Measurements from ENCODE around the gene OR51E1. TPM values are rescaled to one million over a fixed set of nuclear protein-coding genes. Genes with fewer than 3 reads are reported as not detected.

Gene OR51E1
- total RNA-seq, 1 donor from 2014 or later, result 0.37 TPM

GRCh38 chr11:4654635-4655369 is 11.0 kb downstream of the OR51E1 start:
- DNase-seq (ENCODE audit: low spot score), result no peak

- no peak for DNase-seq (ENCODE audit: low spot score)
Observed at GRCh38 chr11:4658629-4659445, 15.1 kb downstream of the OR51E1 start.

GRCh38 chr11:4662876-4663275 is 19.1 kb downstream of the OR51E1 start:
- no peak for DNase-seq (ENCODE audit: low spot score)

GRCh38 chr11:4664183-4664582 is 20.4 kb downstream of the OR51E1 start:
- no peak for DNase-seq (ENCODE audit: low spot score)

- no peak for DNase-seq (ENCODE audit: low spot score)
Observed at GRCh38 chr11:4664786-4665185, 21.0 kb downstream of the OR51E1 start.

- no peak for DNase-seq (ENCODE audit: low spot score)
Observed at GRCh38 chr11:4665424-4665823, 21.6 kb downstream of the OR51E1 start.

- DNase-seq (ENCODE audit: low spot score), result no peak
Observed at GRCh38 chr11:4671741-4672140, 28.0 kb downstream of the OR51E1 start.

GRCh38 chr11:4672470-4672869 is 28.7 kb downstream of the OR51E1 start:
- DNase-seq (ENCODE audit: low spot score), result no peak

- DNase-seq (ENCODE audit: low spot score), result no peak
Observed at GRCh38 chr11:4673781-4674180, 30.0 kb downstream of the OR51E1 start.

- no peak for DNase-seq (ENCODE audit: low spot score)
Observed at GRCh38 chr11:4677948-4678347, 34.2 kb downstream of the OR51E1 start.

- no peak for DNase-seq (ENCODE audit: low spot score)
Observed at GRCh38 chr11:4680341-4680740, 36.6 kb downstream of the OR51E1 start.

- no peak for DNase-seq (ENCODE audit: low spot score)
Observed at GRCh38 chr11:4682623-4683419, 39.0 kb downstream of the OR51E1 start.

GRCh38 chr11:4684631-4685285 is 41.0 kb downstream of the OR51E1 start:
- no peak for DNase-seq (ENCODE audit: low spot score)

- DNase-seq (ENCODE audit: low spot score), result no peak
Observed at GRCh38 chr11:4695442-4695841, 51.7 kb downstream of the OR51E1 start.

- no peak for DNase-seq (ENCODE audit: low spot score)
Observed at GRCh38 chr11:4697585-4697984, 53.8 kb downstream of the OR51E1 start, which contains the start of gene OR51E2. TSS of gene OR51E2 (minus strand) at chr11:4697853. CDS start at chr11:4682711, 15,142 bp downstream.

GRCh38 chr11:4699697-4700435 is 56.1 kb downstream of the OR51E1 start:
- DNase-seq (ENCODE audit: low spot score), result no peak

- no peak for DNase-seq (ENCODE audit: low spot score)
Observed at GRCh38 chr11:4700436-4700820, 56.6 kb downstream of the OR51E1 start.

- DNase-seq (ENCODE audit: low spot score), result no peak
Observed at GRCh38 chr11:4704054-4704789, 60.4 kb downstream of the OR51E1 start, which contains the start of gene MMP26. TSS of gene MMP26 (plus strand) at chr11:4704784.

- no peak for DNase-seq (ENCODE audit: low spot score)
Observed at GRCh38 chr11:4704790-4705334, 61.1 kb downstream of the OR51E1 start.
